Breast epithelium (tissue), 3 donors: ENCODE data around the gene NCAPG2.

Source experiments
- CTCF ChIP-seq, 3 donors: fragments of 450-650 bp; IDR thresholded peaks; one replicate each; pipeline ENCODE4 v1.5.1; 2016 to 2017; ENCODE audit warnings: antibody characterized with exemption in 3 of 3, mild to moderate bottlenecking in 3 of 3, moderate library complexity in 3 of 3
- POLR2A ChIP-seq: fragments of 450-650 bp; IDR thresholded peaks from one replicate; pipeline ENCODE4 v1.6.1; 2016; ENCODE audit warnings: antibody characterized with exemption, mild to moderate bottlenecking, moderate library complexity
- POLR2AphosphoS5 ChIP-seq, 3 donors: sonication (generic); formaldehyde crosslinking; IDR thresholded peaks; one replicate each; pipeline ENCODE4 v1.6.1; 2017; ENCODE audit warnings: antibody characterized with exemption in 3 of 3

DNA sequence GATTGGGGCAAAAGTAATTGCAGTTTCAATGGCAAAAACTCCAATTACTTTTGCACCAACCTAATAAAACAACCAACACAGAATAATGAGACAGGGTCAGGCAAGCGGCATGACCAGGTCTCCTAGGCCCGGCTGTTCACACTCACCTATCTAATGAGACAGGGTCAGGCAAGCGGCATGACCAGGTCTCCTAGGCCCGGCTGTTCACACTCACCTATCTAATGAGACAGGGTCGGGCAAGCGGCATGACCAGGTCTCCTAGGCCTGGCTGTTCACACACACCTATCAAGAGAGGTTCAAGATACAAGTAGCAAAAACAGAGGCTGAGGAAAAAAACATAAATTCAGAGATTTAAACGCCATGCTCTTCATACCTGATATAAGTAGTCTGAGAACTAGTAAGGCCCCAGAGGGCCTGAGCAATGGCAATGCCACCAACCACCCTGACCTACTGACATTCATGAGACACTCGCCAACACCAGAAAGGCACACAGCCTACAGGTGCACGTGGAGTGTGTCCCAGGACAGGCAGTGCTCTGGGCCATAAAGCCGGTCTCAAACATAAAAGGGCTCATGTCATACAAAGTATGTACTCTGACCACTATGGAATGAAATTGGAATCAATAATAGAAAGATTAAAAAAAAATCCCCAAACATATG is 40.6 kb upstream of the NCAPG2 start:
- TF ChIP-seq POLR2A (no peak), CTCF (IDR thresholded peaks at IDR 0.05) (no peak), POLR2AphosphoS5 (IDR thresholded peaks at IDR 0.05) (no peak)
